MM.1S (cell line): ENCODE results near the gene TRAIP.
A peak's percentile ranks its signal among the peaks of the same experiment; 100 is the strongest.

ENCODE experiments used
- DNase-seq: peaks from one replicate; pipeline ENCODE4 v3.0.0-alpha.2; 2015
- H2AFZ ChIP-seq: fragments of 300-600 bp; sonication (generic); 2 replicates; pipeline ENCODE4 v1.6.0; 2016; ENCODE audit warnings: antibody characterized with exemption, low read length
- H3F3A ChIP-seq: fragments of 300-600 bp; sonication (generic); 2 replicates; pipeline ENCODE4 v1.6.1; 2016; ENCODE audit warnings: mild to moderate bottlenecking, antibody characterized with exemption, low read length, moderate library complexity, mixed read lengths; ENCODE audit not compliant: insufficient read depth
- H3K27ac ChIP-seq: fragments of 300-600 bp; sonication (generic); 2 replicates; pipeline ENCODE4 v1.5.1; 2016; ENCODE audit warnings: mild to moderate bottlenecking, low read length
- H3K27me3 ChIP-seq: fragments of 300-600 bp; sonication (generic); replicated peaks from 2 replicates; pipeline ENCODE4 v1.6.0; 2016; ENCODE audit warnings: low read length; ENCODE audit not compliant: insufficient read depth
- H3K36me3 ChIP-seq: fragments of 300-600 bp; sonication (generic); replicated peaks from 2 replicates; pipeline ENCODE4 v1.6.1; 2016; ENCODE audit warnings: mild to moderate bottlenecking, low read length, mixed read lengths; ENCODE audit not compliant: insufficient read depth
- H3K4me1 ChIP-seq: fragments of 300-600 bp; sonication (generic); 2 replicates; pipeline ENCODE4 v1.6.1; 2016; ENCODE audit warnings: low read length, mixed read lengths
- H3K4me2 ChIP-seq: fragments of 300-600 bp; sonication (generic); 2 replicates; pipeline ENCODE4 v1.6.0; 2016; ENCODE audit warnings: low read depth, low read length
- H3K4me3 ChIP-seq: fragments of 300-600 bp; sonication (generic); 2 replicates; pipeline ENCODE4 v1.5.1; 2016; ENCODE audit warnings: low read length, mixed read lengths
- H3K79me2 ChIP-seq: fragments of 300-600 bp; sonication (generic); 2 replicates; pipeline ENCODE4 v1.6.1; 2016; ENCODE audit warnings: mixed run types, low read length, mixed read lengths
- H3K9ac ChIP-seq: fragments of 300-600 bp; sonication (generic); 2 replicates; pipeline ENCODE4 v1.6.1; 2016; ENCODE audit warnings: low read length, mixed read lengths
- H3K9me2 ChIP-seq: fragments of 300-600 bp; sonication (generic); replicated peaks from 2 replicates; pipeline ENCODE4 v1.6.1; 2016; ENCODE audit warnings: mild to moderate bottlenecking, low read length, mixed read lengths; ENCODE audit not compliant: insufficient read depth
- H3K9me3 ChIP-seq: fragments of 300-600 bp; sonication (generic); replicated peaks from 2 replicates; pipeline ENCODE4 v1.6.1; 2016; ENCODE audit warnings: mild to moderate bottlenecking, low read length, mixed read lengths; ENCODE audit not compliant: insufficient read depth
- H4K20me1 ChIP-seq: fragments of 300-600 bp; sonication (generic); 2 replicates; pipeline ENCODE4 v1.6.1; 2016; ENCODE audit warnings: mild to moderate bottlenecking, low read length, moderate library complexity, mixed read lengths; ENCODE audit not compliant: insufficient read depth
- CTCF ChIP-seq: fragments of 300-600 bp; sonication (generic); IDR thresholded peaks from 2 replicates; pipeline ENCODE4 v1.5.1; 2016; ENCODE audit warnings: antibody characterized with exemption, low read length, mixed read lengths
- EZH2 ChIP-seq: fragments of 300-600 bp; sonication (generic); optimal IDR thresholded peaks from 2 replicates; pipeline ENCODE3; 2017; ENCODE audit warnings: low read depth, mild to moderate bottlenecking, antibody characterized with exemption, low read length, mixed read lengths
- EZH2phosphoT487 ChIP-seq: fragments of 300-600 bp; sonication (generic); IDR thresholded peaks from 2 replicates; pipeline ENCODE4 v1.6.1; 2018; ENCODE audit warnings: antibody characterized with exemption, low read length

Gene TRAIP

GRCh38 chr3:49899815-49900214 is 43.5 kb upstream of the TRAIP start:
- no peak overlapping the region for H3K9ac ChIP-seq
- no peak overlapping the region for H3K4me3 ChIP-seq
- H3K79me2 ChIP-seq, result no peaks in the 10 kb centered on the region
- no peaks in the 10 kb centered on the region for H3F3A ChIP-seq
- H4K20me1 ChIP-seq, result no peaks in the 10 kb centered on the region
- H2AFZ ChIP-seq, result no peak overlapping the region
- H3K36me3 ChIP-seq, result no peaks in the 10 kb centered on the region
- peak overlapping the region; percentile 10; the same call in 1 of the 2 replicates for H3K27ac ChIP-seq
- H3K4me1 ChIP-seq, result peaks cover 16% of the 10 kb centered on the region
- TF ChIP-seq EZH2phosphoT487 (no peak), CTCF (peak; percentile 12; the same call in 1 of the 2 replicates)
- no peaks in the 10 kb centered on the region for H3K9me2 ChIP-seq
- H3K4me2 ChIP-seq, result no peak overlapping the region
- H3K9me3 ChIP-seq, result no peaks in the 10 kb centered on the region
- H3K27me3 ChIP-seq, result no peaks in the 10 kb centered on the region
- DNase-seq, result no peak

GRCh38 chr3:49898991-49899390 is 42.6 kb upstream of the TRAIP start:
- no peak overlapping the region for H3K27ac ChIP-seq
- H2AFZ ChIP-seq, result no peak overlapping the region
- no peak for DNase-seq
- no peaks in the 10 kb centered on the region for H3K27me3 ChIP-seq
- H3K4me3 ChIP-seq, result no peak overlapping the region
- no peak overlapping the region for H3K4me2 ChIP-seq
- no peaks in the 10 kb centered on the region for H3F3A ChIP-seq
- no peak overlapping the region for H3K9ac ChIP-seq
- peaks cover 16% of the 10 kb centered on the region for H3K4me1 ChIP-seq
- H4K20me1 ChIP-seq, result no peaks in the 10 kb centered on the region
- H3K79me2 ChIP-seq, result no peaks in the 10 kb centered on the region
- no peaks in the 10 kb centered on the region for H3K9me3 ChIP-seq
- H3K9me2 ChIP-seq, result no peaks in the 10 kb centered on the region
- H3K36me3 ChIP-seq, result no peaks in the 10 kb centered on the region
- TF ChIP-seq EZH2phosphoT487, result no peak
- TF ChIP-seq CTCF, result no peak
- no peak for TF ChIP-seq EZH2

GRCh38 chr3:49896345-49896744 is 40.0 kb upstream of the TRAIP start:
- TF ChIP-seq CTCF (no peak), EZH2 (no peak), EZH2phosphoT487 (no peak)
- peaks cover 15% of the 10 kb centered on the region for H3K4me1 ChIP-seq
- no peak overlapping the region for H3K4me2 ChIP-seq
- no peak overlapping the region for H2AFZ ChIP-seq
- no peak overlapping the region for H3K4me3 ChIP-seq
- H3K79me2 ChIP-seq, result no peaks in the 10 kb centered on the region
- no peaks in the 10 kb centered on the region for H3K27me3 ChIP-seq
- H3K27ac ChIP-seq, result no peak overlapping the region
- H3K9ac ChIP-seq, result no peak overlapping the region
- H3K9me3 ChIP-seq, result no peaks in the 10 kb centered on the region
- no peaks in the 10 kb centered on the region for H3K9me2 ChIP-seq
- H3K36me3 ChIP-seq, result no peaks in the 10 kb centered on the region
- H4K20me1 ChIP-seq, result no peaks in the 10 kb centered on the region
- H3F3A ChIP-seq, result no peaks in the 10 kb centered on the region
- DNase-seq, result no peak
